Vagina (tissue), 2 donors: ENCODE measurements around the gene KRTAP1-3.

Experiments used
- POLR2A ChIP-seq, 2 donors: fragments of 450-650 bp; IDR thresholded peaks; one replicate each; pipeline ENCODE4 v1.6.1; 2017; ENCODE audit warnings: antibody characterized with exemption in 2 of 2, mild to moderate bottlenecking in 2 of 2, moderate library complexity in 2 of 2
- POLR2AphosphoS5 ChIP-seq, 2 donors: sonication (generic); formaldehyde crosslinking; IDR thresholded peaks; one replicate each; pipeline ENCODE4 v1.9.0; 2017; ENCODE audit warnings: antibody characterized with exemption in 2 of 2, mild to moderate bottlenecking in 2 of 2, low read depth in 1 of 2; ENCODE audit not compliant: insufficient read depth in 1 of 2
- TF ChIP-seq, protein P1 (sequence below), 3 experiments: fragments of 450-650 bp in 2 of 3; fragments of 200-600 bp in 1 of 3; sonication (generic) in 1 of 3; IDR thresholded peaks; one replicate each; pipeline ENCODE4 v1.5.1; 2017 to 2019; ENCODE audit warnings: antibody characterized with exemption in 3 of 3, mild to moderate bottlenecking in 2 of 3, moderate library complexity in 2 of 3

DNA sequence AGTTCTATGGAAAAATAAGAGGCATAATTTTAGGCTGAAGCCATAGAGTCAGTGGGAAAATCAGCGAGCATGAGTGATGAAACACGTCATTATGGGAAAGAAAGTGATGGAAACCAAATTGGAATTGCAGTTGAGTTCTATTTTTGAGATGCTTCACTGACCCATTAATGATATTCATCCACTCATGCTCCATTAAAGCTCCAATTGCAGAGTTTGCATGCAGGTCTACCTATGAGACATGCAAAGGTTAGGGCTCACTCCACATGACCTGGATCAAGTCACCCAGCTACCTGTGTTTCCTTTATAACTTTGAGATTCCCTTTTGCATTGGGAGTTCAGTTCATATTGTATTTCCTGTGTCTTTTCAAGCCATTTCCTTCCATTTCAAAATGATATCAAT is 39.0 kb upstream of the KRTAP1-3 start:
- TF ChIP-seq, protein P1, sequence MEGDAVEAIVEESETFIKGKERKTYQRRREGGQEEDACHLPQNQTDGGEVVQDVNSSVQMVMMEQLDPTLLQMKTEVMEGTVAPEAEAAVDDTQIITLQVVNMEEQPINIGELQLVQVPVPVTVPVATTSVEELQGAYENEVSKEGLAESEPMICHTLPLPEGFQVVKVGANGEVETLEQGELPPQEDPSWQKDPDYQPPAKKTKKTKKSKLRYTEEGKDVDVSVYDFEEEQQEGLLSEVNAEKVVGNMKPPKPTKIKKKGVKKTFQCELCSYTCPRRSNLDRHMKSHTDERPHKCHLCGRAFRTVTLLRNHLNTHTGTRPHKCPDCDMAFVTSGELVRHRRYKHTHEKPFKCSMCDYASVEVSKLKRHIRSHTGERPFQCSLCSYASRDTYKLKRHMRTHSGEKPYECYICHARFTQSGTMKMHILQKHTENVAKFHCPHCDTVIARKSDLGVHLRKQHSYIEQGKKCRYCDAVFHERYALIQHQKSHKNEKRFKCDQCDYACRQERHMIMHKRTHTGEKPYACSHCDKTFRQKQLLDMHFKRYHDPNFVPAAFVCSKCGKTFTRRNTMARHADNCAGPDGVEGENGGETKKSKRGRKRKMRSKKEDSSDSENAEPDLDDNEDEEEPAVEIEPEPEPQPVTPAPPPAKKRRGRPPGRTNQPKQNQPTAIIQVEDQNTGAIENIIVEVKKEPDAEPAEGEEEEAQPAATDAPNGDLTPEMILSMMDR (IDR thresholded peaks at IDR 0.05), result no peak
- TF ChIP-seq POLR2AphosphoS5 (IDR thresholded peaks at IDR 0.05; ENCODE audit: insufficient read depth in 1 of 2, low read depth in 1 of 2), result no peak
- no peak for TF ChIP-seq POLR2A (IDR thresholded peaks at IDR 0.05)
